Osteocyte (in vitro differentiated cells): ENCODE data around the gene EDN3. TPM values are rescaled to one million over a fixed set of nuclear protein-coding genes. Genes with fewer than 3 reads are reported as not detected.

Experiments used
- DNase-seq: peaks from one replicate; pipeline ENCODE4 v3.0.0; 2021; ENCODE audit warnings: mixed read lengths; ENCODE audit not compliant: unreplicated experiment; ENCODE audit errors: extremely low spot score
- H3K27ac Mint-ChIP-seq: one replicate; pipeline ENCODE4 v1.8.0; 2021; ENCODE audit warnings: mild to moderate bottlenecking, mixed read lengths; ENCODE audit not compliant: unreplicated experiment
- H3K27me3 Mint-ChIP-seq: one replicate; pipeline ENCODE4 v1.8.0; 2021; ENCODE audit warnings: mixed read lengths; ENCODE audit not compliant: unreplicated experiment
- H3K36me3 Mint-ChIP-seq: one replicate; pipeline ENCODE4 v1.8.0; 2021; ENCODE audit warnings: mixed read lengths; ENCODE audit not compliant: unreplicated experiment
- H3K4me1 Mint-ChIP-seq: one replicate; pipeline ENCODE4 v1.8.0; 2021; ENCODE audit warnings: mixed read lengths; ENCODE audit not compliant: unreplicated experiment
- H3K4me3 Mint-ChIP-seq: one replicate; pipeline ENCODE4 v1.8.0; 2021; ENCODE audit warnings: mild to moderate bottlenecking, moderate library complexity, mixed read lengths; ENCODE audit not compliant: unreplicated experiment
- H3K9me3 Mint-ChIP-seq: one replicate; pipeline ENCODE4 v1.8.0; 2021; ENCODE audit warnings: mixed read lengths; ENCODE audit not compliant: unreplicated experiment
- CTCF ChIP-seq: fragments of 200-600 bp; sonication (generic); IDR thresholded peaks from 2 replicates; pipeline ENCODE4 v1.5.0; 2021; ENCODE audit warnings: antibody characterized with exemption, mild to moderate bottlenecking, moderate library complexity
- total RNA-seq: library from RNA; stranded (reverse); gene quantifications from 2 replicates; pipeline ENCODE4 v1.2.1, GENCODE V29; 2021

Gene EDN3
- total RNA-seq, 1 donor from 2014 or later, result not detected

GRCh38 chr20:59305908-59306655 is 5.7 kb downstream of the EDN3 start:
- Mint-ChIP-seq H3K27me3 (peaks cover 13% of the 10 kb centered on the region), H3K9me3 (no peaks in the 10 kb centered on the region), H3K27ac (no peak overlapping the region), H3K36me3 (no peaks in the 10 kb centered on the region), H3K4me1 (no peaks in the 10 kb centered on the region), H3K4me3 (no peak overlapping the region)
- DNase-seq, result no peak
- no peak for TF ChIP-seq CTCF

GRCh38 chr20:59307270-59307669 is 6.9 kb downstream of the EDN3 start:
- H3K27ac Mint-ChIP-seq, result no peak overlapping the region
- peaks cover 11% of the 10 kb centered on the region for H3K27me3 Mint-ChIP-seq
- no peaks in the 10 kb centered on the region for H3K9me3 Mint-ChIP-seq

GRCh38 chr20:59308493-59309201 is 8.2 kb downstream of the EDN3 start:
- H3K27ac Mint-ChIP-seq, result no peak overlapping the region
- no peak overlapping the region for H3K4me3 Mint-ChIP-seq

More at GRCh38 chr20:59307270-59307669, 6.9 kb downstream of the EDN3 start:
- Mint-ChIP-seq H3K4me1 (no peaks in the 10 kb centered on the region), H3K36me3 (no peaks in the 10 kb centered on the region), H3K4me3 (no peak overlapping the region)
- no peak for TF ChIP-seq CTCF
- DNase-seq, result no peak

GRCh38 chr20:59309218-59309617 is 8.8 kb downstream of the EDN3 start:
- H3K4me1 Mint-ChIP-seq, result no peaks in the 10 kb centered on the region
- H3K9me3 Mint-ChIP-seq, result no peaks in the 10 kb centered on the region
- TF ChIP-seq CTCF, result no peak
- H3K27ac Mint-ChIP-seq, result no peak overlapping the region
- H3K27me3 Mint-ChIP-seq, result peaks cover 2% of the 10 kb centered on the region
- no peak for DNase-seq
- no peaks in the 10 kb centered on the region for H3K36me3 Mint-ChIP-seq
- no peak overlapping the region for H3K4me3 Mint-ChIP-seq

More at GRCh38 chr20:59308493-59309201, 8.2 kb downstream of the EDN3 start:
- Mint-ChIP-seq H3K4me1 (no peaks in the 10 kb centered on the region), H3K27me3 (peaks cover 7% of the 10 kb centered on the region), H3K9me3 (no peaks in the 10 kb centered on the region), H3K36me3 (no peaks in the 10 kb centered on the region)
- no peak for DNase-seq
- TF ChIP-seq CTCF, result no peak

GRCh38 chr20:59314997-59315396 is 14.6 kb downstream of the EDN3 start:
- Mint-ChIP-seq H3K27me3 (no peaks in the 10 kb centered on the region), H3K4me3 (no peak overlapping the region), H3K9me3 (no peaks in the 10 kb centered on the region), H3K4me1 (no peaks in the 10 kb centered on the region), H3K36me3 (no peaks in the 10 kb centered on the region), H3K27ac (no peak overlapping the region)
- no peak for TF ChIP-seq CTCF
- no peak for DNase-seq
